SK-N-SH (cell line): ENCODE measurements around the gene ACTN3. TPM values are rescaled to one million over a fixed set of nuclear protein-coding genes. Genes with fewer than 3 reads are reported as not detected.

Experiments
- CTCF ChIA-PET: fragments of 300-600, 350-600 bp; formaldehyde crosslinking; extraction: SDS; loops from one replicate; lab custom pipeline; 2021; lab: Yijun Ruan, JAX
- POLR2A ChIA-PET: fragments of 350-600 bp; sonication (Branson Sonifier 250); formaldehyde crosslinking; extraction: SDS; loops from one replicate; lab custom pipeline; 2020; ENCODE audit warnings: antibody characterized with exemption, inconsistent platforms; lab: Yijun Ruan, JAX
- DNase-seq: peaks from one replicate; pipeline ENCODE4 v3.0.0; 2012
- H2AFZ ChIP-seq: fragments of 200-600 bp; sonication (generic); 2 replicates; pipeline ENCODE4 v1.8.1; 2016; ENCODE audit warnings: antibody characterized with exemption, mild to moderate bottlenecking, low read depth
- H3F3A ChIP-seq: fragments of 200-600 bp; sonication (generic); replicated peaks from 2 replicates; pipeline ENCODE3; 2016; ENCODE audit warnings: antibody characterized with exemption, mild to moderate bottlenecking; ENCODE audit not compliant: insufficient read depth
- H3K27ac ChIP-seq, 2 experiments: fragments of 200-500 bp in 1 of 2; fragments of 200-600 bp in 1 of 2; sonication (Bioruptor generic) in 1 of 2; sonication (generic), shearing (Covaris generic) in 1 of 2; 2 replicates each; pipeline versions ENCODE4 v1.5.1 to v1.6.1; 2014 to 2016; ENCODE audit warnings: low read depth in 2 of 2, inconsistent platforms in 1 of 2, low read length in 1 of 2, mild to moderate bottlenecking in 1 of 2, mixed read lengths in 1 of 2
- H3K27me3 ChIP-seq: fragments of 200-600 bp; sonication (generic), shearing (Covaris generic); 2 replicates; pipeline ENCODE4 v1.6.1; 2016; ENCODE audit warnings: mixed run types; ENCODE audit not compliant: insufficient read depth
- H3K36me3 ChIP-seq, 2 experiments: fragments of 200-500 bp in 1 of 2; fragments of 200-600 bp in 1 of 2; sonication (Bioruptor generic) in 1 of 2; sonication (generic) in 1 of 2; replicated peaks in 1 of 2; 2 replicates each; pipeline versions ENCODE3 to v1.5.1; 2014 to 2016; ENCODE audit warnings: low read length in 1 of 2, mild to moderate bottlenecking in 1 of 2; ENCODE audit not compliant: insufficient read depth in 2 of 2, control insufficient read depth in 1 of 2
- H3K4me1 ChIP-seq, 2 experiments: fragments of 200-500 bp in 1 of 2; fragments of 200-600 bp in 1 of 2; sonication (Bioruptor generic) in 1 of 2; sonication (generic), shearing (Covaris generic) in 1 of 2; 2 replicates each; pipeline versions ENCODE4 v1.5.1 to v1.6.1; 2014 to 2016; ENCODE audit warnings: low read depth in 1 of 2, low read length in 1 of 2, mixed run types in 1 of 2; ENCODE audit not compliant: insufficient read depth in 2 of 2, control insufficient read depth in 1 of 2
- H3K4me2 ChIP-seq: fragments of 200-600 bp; sonication (generic), shearing (Covaris generic); 2 replicates; pipeline ENCODE4 v1.6.1; 2017; ENCODE audit warnings: mixed run types
- H3K4me3 ChIP-seq, 2 experiments: fragments of 200-500 bp in 1 of 2; fragments of 200-600 bp in 1 of 2; sonication (Bioruptor generic) in 1 of 2; sonication (generic), shearing (Covaris generic) in 1 of 2; 2 replicates each; pipeline versions ENCODE4 v1.5.1 to v1.8.1; 2014 to 2016; ENCODE audit warnings: low read depth in 2 of 2, inconsistent platforms in 1 of 2, low read length in 1 of 2, mild to moderate bottlenecking in 1 of 2, mixed read lengths in 1 of 2, moderate library complexity in 1 of 2
- H3K79me2 ChIP-seq: fragments of 200-600 bp; sonication (generic); 2 replicates; pipeline ENCODE4 v1.8.1; 2017; ENCODE audit warnings: mild to moderate bottlenecking; ENCODE audit not compliant: insufficient read depth
- H3K9ac ChIP-seq: fragments of 200-600 bp; sonication (generic); 2 replicates; pipeline ENCODE4 v1.6.1; 2017; ENCODE audit warnings: mixed run types
- H3K9me2 ChIP-seq: fragments of 200-600 bp; sonication (generic); 2 replicates; pipeline ENCODE4 v1.6.1; 2017; ENCODE audit warnings: mixed run types
- H3K9me3 ChIP-seq: fragments of 200-600 bp; sonication (generic); 2 replicates; pipeline ENCODE4 v1.6.1; 2017; ENCODE audit warnings: mixed run types, mild to moderate bottlenecking, moderate library complexity
- H4K20me1 ChIP-seq: fragments of 200-600 bp; sonication (generic); 2 replicates; pipeline ENCODE4 v1.6.1; 2017; ENCODE audit warnings: mild to moderate bottlenecking, mixed run types; ENCODE audit not compliant: insufficient read depth
- FOXJ3 ChIP-seq: sonication (generic); formaldehyde crosslinking; IDR thresholded peaks from 2 replicates; pipeline ENCODE4 v1.5.1; 2020; ENCODE audit warnings: mild to moderate bottlenecking, missing genetic modification reagents
- GATA2 ChIP-seq: sonication (generic); formaldehyde crosslinking; IDR thresholded peaks from 2 replicates; pipeline ENCODE4 v1.5.0; 2020; ENCODE audit warnings: mild to moderate bottlenecking, missing genetic modification reagents
- IRF3 ChIP-seq: fragments of 150-350 bp; IDR thresholded peaks from 2 replicates; pipeline ENCODE4 v1.6.1; 2016; ENCODE audit warnings: mild to moderate bottlenecking, low read depth, low read length
- JUND ChIP-seq: IDR thresholded peaks from 2 replicates; pipeline ENCODE4 v1.4.0; 2012
- MAX ChIP-seq: IDR thresholded peaks from 2 replicates; pipeline ENCODE4 v1.4.0; 2012; ENCODE audit warnings: low read depth
- MXI1 ChIP-seq: IDR thresholded peaks from 2 replicates; pipeline ENCODE4 v1.6.1; 2012; ENCODE audit warnings: mild to moderate bottlenecking, low read depth, low read length, improper control_type of control experiment
- POLR2AphosphoS5 ChIP-seq: IDR thresholded peaks from 2 replicates; pipeline ENCODE4 v1.6.1; 2012; ENCODE audit warnings: low read depth, low read length
- RCOR1 ChIP-seq: fragments of 150-350 bp; IDR thresholded peaks from 2 replicates; pipeline ENCODE4 v1.6.1; 2017; ENCODE audit warnings: antibody characterized with exemption, low read length
- REST ChIP-seq: IDR thresholded peaks from 2 replicates; pipeline ENCODE4 v1.6.1; 2012; ENCODE audit warnings: mild to moderate bottlenecking, low read depth, low read length, moderate library complexity
- RFX5 ChIP-seq: IDR thresholded peaks from 2 replicates; pipeline ENCODE4 v1.6.1; 2012; ENCODE audit warnings: mild to moderate bottlenecking, improper control_type of control experiment, low read length
- USF1 ChIP-seq: IDR thresholded peaks from 2 replicates; pipeline ENCODE4 v1.4.0; 2012; ENCODE audit warnings: low read depth, borderline replicate concordance
- YY1 ChIP-seq: IDR thresholded peaks from 2 replicates; pipeline ENCODE4 v1.4.0; 2012; ENCODE audit warnings: low read depth, mild to moderate bottlenecking
- ZBTB33 ChIP-seq: IDR thresholded peaks from 2 replicates; pipeline ENCODE4 v1.4.0; 2012; ENCODE audit warnings: low read depth, borderline replicate concordance
- WGBS: methylation state at CpG from one replicate; pipeline ENCODE4 v1.1.6; 2017; ENCODE audit warnings: low lambda C conversion rate; 5-methylcytosine and 5-hydroxymethylcytosine counted together
- polyA plus RNA-seq, 3 experiments: library from polyadenylated mRNA; depleted of rRNA; stranded (reverse); fragments of >200 nt; gene quantifications; 2 replicates each; pipeline ENCODE4 v1.2.3, GENCODE V29; 2012

ACTN3 gene
- polyA plus RNA-seq, 1 of the 3 experiments (the other 2 are of a cell fraction): 0.02 TPM

- DNase-seq: no peak
- WGBS: 67% methylated on average over 1 of the region's 9 CpGs
- TF ChIP-seq USF1: no peak
- no peak for TF ChIP-seq JUND
- no peak for TF ChIP-seq MAX
- TF ChIP-seq, all 33 proteins: peak for 0
- H3K4me1 ChIP-seq: no peaks in the 10 kb centered on the region; a peak in 1 of 4 replicates
- H3F3A ChIP-seq: no peaks in the 10 kb centered on the region
- H3K79me2 ChIP-seq: no peaks in the 10 kb centered on the region
- no peak overlapping the region for H3K9ac ChIP-seq
- H2AFZ ChIP-seq: no peak overlapping the region
- ChIA-PET POLR2A (interaction anchor here (0.6 to 1.1 kb wide), 2 partner anchors 32 to 116 kb away, joined by 3 read pairs; partner anchors contain the start of gene RBM4B), CTCF (interaction anchor here (1.9 kb wide), 1 partner anchor 116 kb away, joined by 10 read pairs; the partner anchor contains the start of gene RBM4B)
- H3K4me3 ChIP-seq: no peak overlapping the region
- no peak overlapping the region for H3K4me2 ChIP-seq
- no peaks in the 10 kb centered on the region for H3K36me3 ChIP-seq
- no peak overlapping the region for H3K27ac ChIP-seq
- no peaks in the 10 kb centered on the region for H3K27me3 ChIP-seq
- H4K20me1 ChIP-seq: no peaks in the 10 kb centered on the region
- no peaks in the 10 kb centered on the region for H3K9me2 ChIP-seq
- no peaks in the 10 kb centered on the region for H3K9me3 ChIP-seq
These were observed 15.2 kb downstream of the ACTN3 start for GRCh38 chr11:66561975-66562248.

GRCh38 chr11:66562275-66562674 is 15.6 kb downstream of the ACTN3 start:
- H3K27ac ChIP-seq: no peak overlapping the region
- H3K4me3 ChIP-seq: no peak overlapping the region
- H2AFZ ChIP-seq: no peak overlapping the region
- TF ChIP-seq RFX5 (no peak), YY1 (no peak), RCOR1 (no peak), GATA2 (CRISPR knock-in tag) (no peak), FOXJ3 (CRISPR knock-in tag) (no peak), IRF3 (no peak), POLR2AphosphoS5 (no peak), ZBTB33 (no peak), MXI1 (no peak), MAX (no peak), JUND (no peak), REST (no peak)
- WGBS: 71% methylated on average over 2 of the region's 2 CpGs
- no peaks in the 10 kb centered on the region for H3F3A ChIP-seq
- H3K79me2 ChIP-seq: no peaks in the 10 kb centered on the region
- DNase-seq: no peak
- H3K4me2 ChIP-seq: no peak overlapping the region
- no peaks in the 10 kb centered on the region for H3K9me3 ChIP-seq
- no peaks in the 10 kb centered on the region for H3K36me3 ChIP-seq
- H3K9ac ChIP-seq: no peak overlapping the region
- CTCF ChIA-PET: interaction anchor here (0.6 to 1.9 kb wide), 2 partner anchors 116 to 287 kb away, joined by 3 to 10 read pairs; partner anchors contain the start of gene RBM4B
- POLR2A ChIA-PET: interaction anchor here (0.6 to 1.1 kb wide), 3 partner anchors 16 to 115 kb away, joined by 3 read pairs; partner anchors contain the start of genes RBM4B and ZDHHC24
- H3K27me3 ChIP-seq: no peaks in the 10 kb centered on the region
- no peaks in the 10 kb centered on the region for H3K9me2 ChIP-seq
- H4K20me1 ChIP-seq: no peaks in the 10 kb centered on the region
- no peaks in the 10 kb centered on the region; a peak in 1 of 4 replicates for H3K4me1 ChIP-seq
